Posterior vena cava (tissue), 2 donors: Measurements from ENCODE around the gene PARVA. TPM values are rescaled to one million over a fixed set of nuclear protein-coding genes. Genes with fewer than 3 reads are reported as not detected.

Experiments used
- DNase-seq: peaks from one replicate; pipeline ENCODE4 v3.0.0-alpha.2; 2020; ENCODE audit warnings: low spot score
- intact Hi-C, 2 donors: fragments of 100-400 bp; cut with DNase I; formaldehyde crosslinking; loops; one replicate each; pipeline versions ENCODE4 v1.14.1 to v1.14.2; 2022 to 2023
- total RNA-seq, 2 donors: library from RNA; stranded (reverse); fragmentation: NEBNext Ultra II Directional; extraction: Animal tissue kit (Norgen Biotek cat#: 25700); gene quantifications; one replicate each; pipeline ENCODE4 v1.2.1, GENCODE V29; 2021
- donor health status: DM: yes; HTN: yes; CAD: no.
- donor health status: DM: yes; HTN: yes; CAD: no.

The PARVA gene
- total RNA-seq, 2 donors from 2014 or later: 151 to 172 TPM

- DNase-seq: no peak
Observed at GRCh38 chr11:12399355-12399754, 22.0 kb downstream of the PARVA start.

DNA sequence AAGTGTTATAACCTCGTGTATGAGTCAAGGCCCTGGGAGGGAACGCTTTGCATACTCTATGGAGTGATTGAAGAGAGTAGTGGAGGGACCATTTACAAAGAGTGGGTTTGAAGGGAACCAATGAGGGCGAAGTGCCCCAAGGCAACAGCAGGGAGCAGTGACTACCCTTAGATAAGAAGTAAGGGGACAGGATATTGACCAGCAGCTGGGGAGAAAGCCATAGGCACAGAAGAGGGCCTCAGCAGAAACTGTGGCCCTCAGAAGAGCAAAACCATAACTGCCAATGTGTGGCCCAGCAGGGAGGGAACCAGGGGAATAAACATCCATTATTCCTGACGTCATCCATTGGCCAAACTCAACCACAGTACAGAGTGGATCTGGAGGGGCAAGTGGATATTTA is 24.7 kb downstream of the PARVA start:
- intact Hi-C loops: no loop called here
- no peak for DNase-seq

More at GRCh38 chr11:12399355-12399754, 22.0 kb downstream of the PARVA start:
- intact Hi-C loops: no loop called here

DNA sequence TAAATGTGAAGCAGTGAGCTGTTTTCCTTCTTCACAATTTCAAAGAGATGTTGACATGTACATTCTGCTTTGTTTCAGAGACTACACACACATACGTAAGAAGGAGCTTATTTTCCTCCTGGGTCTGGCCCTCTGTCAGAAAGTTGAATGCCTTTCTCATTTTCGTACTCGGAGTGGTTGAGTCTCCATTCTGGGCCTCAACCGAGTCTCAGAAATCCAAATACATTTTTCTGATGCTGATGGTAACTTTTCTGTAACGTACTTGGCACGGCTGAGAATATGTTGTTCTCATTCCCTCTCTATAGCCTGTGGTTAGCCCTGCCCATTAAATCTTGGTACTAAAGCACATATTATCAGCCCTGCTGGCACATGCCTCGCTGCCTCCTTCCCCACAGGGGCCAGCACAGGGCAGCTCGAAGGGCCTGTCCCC is 25.3 kb downstream of the PARVA start:
- no peak for DNase-seq
- intact Hi-C loops: no loop called here

DNA sequence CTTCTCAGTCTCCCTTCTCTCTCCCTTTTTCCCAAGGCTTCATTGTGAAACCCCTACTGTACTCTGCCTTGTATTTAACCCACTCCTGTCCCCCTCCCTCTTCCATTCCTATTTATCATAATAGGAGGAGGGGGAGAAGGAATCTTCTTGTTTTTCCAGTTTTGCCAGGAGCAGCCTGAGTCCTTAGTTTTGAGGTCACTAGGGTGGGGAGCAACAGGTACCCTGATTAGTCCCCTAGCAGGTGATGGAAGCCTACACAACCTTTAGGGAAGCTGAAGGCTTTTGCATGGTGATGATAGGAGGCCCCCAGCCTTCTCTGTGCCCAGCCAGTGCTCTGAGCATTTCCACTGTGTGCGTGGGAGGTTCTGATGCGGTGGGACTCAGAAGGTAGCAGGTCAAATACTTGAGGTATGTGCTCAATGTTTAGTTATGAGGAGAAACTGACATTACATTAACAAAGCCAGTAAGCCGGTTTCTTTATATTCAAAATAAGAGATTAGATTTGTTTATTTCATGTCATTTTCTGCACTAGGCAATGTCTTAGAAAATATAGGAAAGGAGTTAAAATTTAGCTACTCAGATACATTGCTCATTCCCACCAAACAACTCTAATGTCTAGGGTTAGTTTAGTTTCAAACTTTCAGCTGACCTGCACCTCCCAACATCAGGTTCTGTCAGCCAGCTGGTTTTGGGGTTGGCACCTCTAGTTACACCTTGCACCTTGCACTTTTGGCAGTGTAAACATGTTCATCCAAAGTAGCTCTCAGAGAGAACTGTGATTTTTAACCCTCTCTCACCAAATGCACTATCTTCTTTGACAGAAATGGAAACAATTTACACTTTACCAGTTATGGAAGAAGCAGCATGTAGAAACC is 26.0 kb downstream of the PARVA start:
- intact Hi-C loops: no loop called here
- no peak for DNase-seq

GRCh38 chr11:12403997-12404350 is 26.6 kb downstream of the PARVA start:
- DNase-seq: no peak
- intact Hi-C loops: no loop called here

GRCh38 chr11:12404436-12404835 is 27.1 kb downstream of the PARVA start:
- no peak for DNase-seq
- intact Hi-C loops: no loop called here

- intact Hi-C loops: no loop called here
Observed at GRCh38 chr11:12408156-12408770, 30.9 kb downstream of the PARVA start.

GRCh38 chr11:12409621-12410005 is 32.2 kb downstream of the PARVA start:
- intact Hi-C loops: loop anchor here in 1 of 2 donors (5.0 kb wide), 2 partner anchors 32 to 48 kb away; partner anchors contain the start of gene PARVA
- no peak for DNase-seq

More at GRCh38 chr11:12408156-12408770, 30.9 kb downstream of the PARVA start:
- no peak for DNase-seq

DNA sequence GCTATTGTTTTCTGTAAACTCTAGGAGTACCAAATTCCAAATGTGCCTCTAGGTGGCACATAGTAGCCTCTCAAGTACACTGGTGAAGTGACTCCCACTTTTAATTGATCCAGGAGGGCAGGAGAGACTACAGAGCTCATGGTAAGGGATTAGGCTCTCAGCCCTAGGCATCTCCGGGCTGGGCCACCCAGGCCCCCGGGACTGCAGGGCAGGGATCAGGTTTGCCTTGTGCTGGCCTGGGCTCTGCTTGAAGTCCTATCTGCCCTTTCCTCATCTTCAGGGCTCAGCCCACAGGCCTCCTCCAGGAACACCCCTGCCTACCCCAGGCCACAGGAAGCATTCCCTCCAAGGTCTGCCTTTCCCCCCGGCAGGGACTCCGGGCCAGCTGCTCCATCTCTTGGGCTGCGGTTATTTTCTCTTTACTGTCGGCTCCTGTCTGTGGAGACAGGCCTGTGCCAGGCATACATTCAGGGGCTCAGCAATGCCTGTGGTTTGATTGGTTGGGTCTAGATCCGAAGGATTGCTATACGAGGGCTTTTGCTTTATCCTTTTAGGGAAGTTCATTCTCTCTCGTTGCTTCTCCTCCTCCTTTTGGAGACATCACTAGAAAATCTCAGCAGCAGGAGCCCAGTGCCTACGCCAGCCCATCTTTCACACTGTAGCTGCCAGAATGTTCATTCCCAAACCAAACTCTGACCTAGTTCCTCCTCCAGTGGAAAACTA is 32.8 kb downstream of the PARVA start:
- intact Hi-C loops: loop anchor here in 1 of 2 donors (5.0 kb wide), 2 partner anchors 33 to 47 kb away; partner anchors contain the start of gene PARVA
- no peak for DNase-seq

GRCh38 chr11:12411393-12411792 is 34.0 kb downstream of the PARVA start:
- intact Hi-C loops: loop anchor here in 1 of 2 donors (5.0 kb wide), 2 partner anchors 34 to 46 kb away; partner anchors contain the start of gene PARVA
- DNase-seq: no peak

DNA sequence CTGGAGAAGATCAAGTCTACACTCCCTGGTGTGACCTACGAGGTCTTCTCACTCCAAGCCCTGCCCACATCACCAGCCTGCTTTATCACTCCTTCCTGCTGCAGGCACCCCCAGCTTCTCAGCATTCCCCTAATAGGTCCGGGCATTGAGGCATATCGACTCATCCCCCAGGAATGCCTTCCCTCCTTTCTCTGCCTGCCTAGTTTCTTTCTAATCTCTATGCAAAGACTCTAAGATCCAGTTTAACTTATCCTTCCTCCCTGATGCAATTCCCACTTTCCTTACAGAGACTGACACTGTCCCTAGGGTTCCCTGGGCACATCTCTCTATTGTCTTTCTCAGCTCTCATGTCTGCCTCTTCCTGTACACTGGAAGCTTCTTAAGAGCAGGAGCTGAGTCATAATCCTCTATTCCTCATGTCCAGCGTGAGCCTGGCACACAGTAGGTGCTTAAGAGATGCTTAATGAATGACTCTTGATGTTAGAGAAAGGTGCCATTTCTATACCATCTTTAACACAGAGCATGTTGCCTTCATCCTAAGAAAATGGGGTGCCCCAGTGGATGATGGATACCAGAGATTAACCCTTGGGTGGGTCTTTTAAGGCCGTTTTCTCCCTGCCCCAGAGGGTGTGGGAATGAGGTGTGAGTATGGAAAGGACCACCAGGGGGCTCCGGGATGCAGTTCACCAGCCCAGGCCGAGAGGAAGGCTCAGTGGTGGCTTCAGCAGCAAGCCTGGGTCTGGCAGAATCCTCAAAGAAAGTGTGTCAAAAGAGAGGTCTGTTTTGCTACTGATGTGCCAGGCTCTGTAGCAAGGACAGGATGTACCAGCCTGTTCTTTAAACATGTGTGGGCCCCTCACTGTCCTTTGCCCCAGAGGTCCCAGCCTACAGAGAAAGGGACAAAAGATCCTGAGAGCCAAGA is 34.7 kb downstream of the PARVA start:
- intact Hi-C loops: loop anchor here in 1 of 2 donors (5.0 kb wide), 2 partner anchors 35 to 45 kb away; partner anchors contain the start of gene PARVA
- peak; percentile 87 for DNase-seq

DNA sequence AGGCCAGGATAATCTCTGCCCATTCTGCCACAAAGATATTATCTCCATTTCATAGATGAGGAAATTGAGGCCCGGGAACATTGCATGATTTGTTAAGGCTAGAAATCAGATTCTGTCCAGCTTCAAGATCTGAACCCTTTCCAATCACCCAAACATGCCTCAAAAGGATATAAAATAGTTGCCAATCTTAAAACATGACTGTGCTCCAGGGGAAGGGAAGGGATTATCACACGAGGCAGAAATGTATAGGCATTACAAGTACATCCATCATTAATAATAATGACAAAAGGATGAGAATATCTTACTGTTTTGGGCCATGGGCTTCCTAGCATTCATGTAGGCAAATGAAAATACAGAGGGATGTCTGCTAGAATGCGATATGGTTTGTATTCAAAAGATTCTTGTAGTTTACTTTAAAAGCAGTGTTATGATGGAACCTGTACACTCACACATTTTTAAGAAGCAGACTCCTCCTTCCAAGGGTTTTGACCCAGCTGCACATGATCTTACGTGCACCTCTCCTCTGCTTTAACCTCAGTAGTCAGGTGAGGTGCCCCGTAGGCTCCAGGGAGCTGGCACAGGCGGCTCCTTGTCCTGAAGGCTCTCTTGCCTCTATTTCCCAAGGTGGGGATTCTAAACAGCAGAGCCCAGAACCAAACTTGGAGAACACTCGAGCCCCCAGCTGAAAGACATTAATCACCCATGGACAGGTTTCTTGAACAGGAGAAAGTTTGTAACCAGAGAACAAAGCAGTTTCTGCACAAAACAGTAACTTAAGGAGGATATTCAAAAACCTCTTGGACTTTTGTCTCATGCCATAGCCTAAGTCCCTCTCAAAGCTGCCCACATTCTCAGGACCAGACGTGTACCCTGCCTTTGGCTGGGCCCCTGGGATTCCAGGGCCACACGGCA is 36.0 kb downstream of the PARVA start:
- intact Hi-C loops: loop anchor here in 1 of 2 donors (5.0 kb wide), 2 partner anchors 36 to 44 kb away; partner anchors contain the start of gene PARVA
- no peak for DNase-seq

DNA sequence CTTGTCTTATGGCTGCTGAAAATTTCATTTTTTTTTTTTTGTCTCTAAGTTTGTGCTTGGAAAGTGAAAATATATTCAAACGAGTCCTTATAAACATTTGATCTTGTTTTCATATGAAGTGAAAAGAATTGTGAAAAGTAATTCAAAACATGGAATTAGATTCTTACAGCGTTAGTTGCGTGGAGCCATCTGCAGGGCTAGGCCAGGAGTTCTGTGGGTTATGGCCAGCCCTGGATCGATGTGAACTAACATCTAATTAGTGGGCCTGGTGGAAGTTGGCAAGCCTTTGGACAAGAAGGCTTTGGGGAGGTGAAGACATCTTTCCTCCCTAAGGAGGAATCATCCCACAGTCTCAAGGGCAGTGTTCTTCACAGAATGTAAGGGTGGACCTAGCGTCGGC is 37.2 kb downstream of the PARVA start:
- intact Hi-C loops: loop anchor here in 1 of 2 donors (5.0 kb wide), 2 partner anchors 37 to 43 kb away; partner anchors contain the start of gene PARVA
- no peak for DNase-seq

DNA sequence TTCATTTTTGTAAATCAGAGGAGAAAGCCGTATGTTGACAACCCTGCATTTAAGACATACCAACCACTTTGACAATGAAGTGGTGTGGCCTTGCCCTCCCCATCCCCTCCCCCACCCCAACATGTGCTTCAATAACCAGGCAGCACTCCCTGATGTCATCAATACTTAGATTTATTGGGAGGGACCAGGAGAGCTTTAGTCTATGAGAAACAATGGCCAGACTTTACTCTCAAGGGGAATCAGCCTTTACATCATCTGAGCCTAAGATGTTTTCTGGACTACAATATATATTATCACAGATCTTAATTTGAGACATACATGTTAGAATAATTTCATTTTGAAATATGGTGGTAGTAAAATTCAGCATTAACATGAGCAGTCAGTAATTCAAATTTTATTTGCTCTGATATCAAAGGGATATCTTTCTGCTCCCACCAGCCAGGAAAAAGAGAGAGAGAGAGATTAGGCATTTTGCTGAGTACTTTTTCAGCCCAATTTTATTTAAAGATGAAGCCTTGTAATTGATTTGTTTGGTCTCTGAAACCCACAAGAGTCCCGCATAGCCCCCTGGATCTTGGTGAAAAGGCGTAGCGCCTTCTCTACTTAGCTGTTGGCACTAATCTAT is 38.1 kb downstream of the PARVA start:
- DNase-seq: no peak
- intact Hi-C loops: no loop called here

DNA sequence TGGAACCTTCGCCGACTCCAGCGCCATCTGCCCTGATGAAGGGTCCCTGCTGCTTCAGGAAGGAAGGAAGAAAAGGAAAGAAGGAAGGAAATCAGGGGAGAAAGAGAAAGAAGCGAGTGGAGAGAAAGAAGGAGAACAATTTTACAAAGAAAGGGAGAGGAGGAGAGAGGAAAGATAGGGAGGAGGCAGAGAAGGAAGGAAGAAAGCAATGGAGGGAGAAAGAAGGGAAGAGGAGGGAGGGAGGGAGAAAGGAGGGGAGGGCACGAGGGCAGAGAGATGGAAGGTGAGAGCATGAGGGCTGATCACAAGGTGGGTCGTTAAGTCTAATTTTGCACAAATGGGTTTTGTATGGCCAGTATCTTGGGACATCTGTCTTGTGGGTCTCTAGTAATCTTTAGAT is 39.2 kb downstream of the PARVA start:
- intact Hi-C loops: no loop called here
- DNase-seq: no peak

DNA sequence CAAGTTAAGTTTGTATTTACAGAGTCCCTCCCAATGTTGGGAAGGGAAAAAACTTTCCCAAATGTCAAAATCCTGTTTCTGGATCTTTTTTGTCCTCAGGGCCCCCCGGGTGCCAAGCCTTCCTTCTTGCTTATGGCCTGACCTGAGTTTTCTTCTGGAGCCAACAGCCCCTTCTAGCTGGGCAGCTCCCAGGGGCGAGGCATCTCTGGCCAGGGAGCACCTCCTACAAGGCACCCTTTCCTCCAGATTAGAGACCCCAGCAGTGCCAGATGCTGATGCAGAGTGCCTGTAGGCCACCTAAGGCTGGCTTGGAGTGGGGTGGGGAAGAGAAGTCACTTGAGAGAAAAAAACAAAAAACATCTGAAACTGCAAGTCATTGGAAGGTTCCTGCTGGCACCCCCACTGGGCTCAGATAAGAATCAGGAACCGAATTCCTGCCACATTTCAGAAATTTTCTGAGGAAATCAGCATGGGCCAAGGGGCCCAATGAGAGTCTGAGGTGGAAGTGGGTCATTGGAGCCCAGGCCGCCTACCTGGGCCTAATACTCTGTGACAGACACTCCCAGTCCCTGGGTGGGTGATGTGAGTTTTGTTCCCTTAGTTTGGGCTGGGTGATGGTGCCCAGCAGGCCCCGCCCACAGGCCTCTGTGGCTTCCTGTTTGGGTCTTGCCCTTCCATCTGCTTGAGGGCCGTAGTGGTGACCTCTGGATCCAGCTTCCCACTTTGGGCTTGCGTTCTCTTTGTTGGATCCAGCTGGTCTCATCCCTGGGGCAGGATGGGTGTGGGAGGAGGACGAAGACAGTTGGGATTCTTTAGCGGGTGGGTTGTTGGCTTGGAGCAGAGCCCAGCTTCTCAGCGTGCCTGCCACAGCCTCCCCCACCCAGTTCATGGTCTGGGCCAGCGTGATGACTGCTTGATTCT is 40.6 kb downstream of the PARVA start:
- intact Hi-C loops: no loop called here
- DNase-seq: no peak
